ENCODE data around the gene CTSE.
A peak's percentile ranks its signal among the peaks of the same experiment; 100 is the strongest.

Gene CTSE

GRCh38 chr1:205989786-205990185 lies 33.9 kb downstream of the CTSE start:
- no peak for DNase-seq

GRCh38 chr1:205988585-205988995 lies 35.1 kb downstream of the CTSE start:
- DNase-seq, result no peak

- no peak for DNase-seq
Observed at GRCh38 chr1:205986861-205987260, 36.8 kb downstream of the CTSE start.

GRCh38 chr1:205986292-205986691 lies 37.4 kb downstream of the CTSE start:
- DNase-seq, result no peak

GRCh38 chr1:205985330-205986005 lies 38.2 kb downstream of the CTSE start:
- no peak for DNase-seq

- peak; percentile 82 for DNase-seq
Observed at GRCh38 chr1:205983925-205984725, 39.6 kb downstream of the CTSE start.

GRCh38 chr1:205981257-205981656 lies 42.4 kb downstream of the CTSE start:
- peak; percentile 34 for DNase-seq

- no peak for DNase-seq
Observed at GRCh38 chr1:205980237-205980870, 43.3 kb downstream of the CTSE start.

GRCh38 chr1:205979301-205979700 lies 44.4 kb downstream of the CTSE start:
- no peak for DNase-seq

- no peak for DNase-seq
Observed at GRCh38 chr1:205978676-205979075, 45.0 kb downstream of the CTSE start.

GRCh38 chr1:205977402-205978014 lies 46.2 kb downstream of the CTSE start:
- DNase-seq, result peak; percentile 91

GRCh38 chr1:205976708-205977401 lies 46.8 kb downstream of the CTSE start:
- DNase-seq, result peak; percentile 55

- no peak for DNase-seq
Observed at GRCh38 chr1:205976036-205976435, 47.7 kb downstream of the CTSE start.

- DNase-seq, result no peak
Observed at GRCh38 chr1:205975387-205975998, 48.2 kb downstream of the CTSE start.

- no peak for DNase-seq
Observed at GRCh38 chr1:205974712-205975111, 49.0 kb downstream of the CTSE start.

GRCh38 chr1:205973377-205974232 lies 50.1 kb downstream of the CTSE start:
- DNase-seq, result no peak

GRCh38 chr1:205972491-205973168 lies 51.1 kb downstream of the CTSE start:
- no peak for DNase-seq

- DNase-seq, result no peak
Observed at GRCh38 chr1:205972081-205972480, 51.6 kb downstream of the CTSE start.

- DNase-seq, result no peak
Observed at GRCh38 chr1:205971082-205971481, 52.6 kb downstream of the CTSE start.

- no peak for DNase-seq
Observed at GRCh38 chr1:205970486-205970885, 53.2 kb downstream of the CTSE start.

GRCh38 chr1:205969229-205969628 lies 54.5 kb downstream of the CTSE start:
- DNase-seq, result no peak

Data from eye (tissue), 1 donor.